GM19324 (cell line): ENCODE measurements around the gene KDF1.

ENCODE experiments used
- ATAC-seq: cut with Tn5 transposase; IDR thresholded peaks from one replicate; pipeline ENCODE4 v1.9.1; 2021; ENCODE audit warnings: mild to moderate bottlenecking, moderate library complexity; ENCODE audit not compliant: unreplicated experiment, low FRiP score

The KDF1 gene, protein sequence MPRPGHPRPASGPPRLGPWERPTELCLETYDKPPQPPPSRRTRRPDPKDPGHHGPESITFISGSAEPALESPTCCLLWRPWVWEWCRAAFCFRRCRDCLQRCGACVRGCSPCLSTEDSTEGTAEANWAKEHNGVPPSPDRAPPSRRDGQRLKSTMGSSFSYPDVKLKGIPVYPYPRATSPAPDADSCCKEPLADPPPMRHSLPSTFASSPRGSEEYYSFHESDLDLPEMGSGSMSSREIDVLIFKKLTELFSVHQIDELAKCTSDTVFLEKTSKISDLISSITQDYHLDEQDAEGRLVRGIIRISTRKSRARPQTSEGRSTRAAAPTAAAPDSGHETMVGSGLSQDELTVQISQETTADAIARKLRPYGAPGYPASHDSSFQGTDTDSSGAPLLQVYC

DNA sequence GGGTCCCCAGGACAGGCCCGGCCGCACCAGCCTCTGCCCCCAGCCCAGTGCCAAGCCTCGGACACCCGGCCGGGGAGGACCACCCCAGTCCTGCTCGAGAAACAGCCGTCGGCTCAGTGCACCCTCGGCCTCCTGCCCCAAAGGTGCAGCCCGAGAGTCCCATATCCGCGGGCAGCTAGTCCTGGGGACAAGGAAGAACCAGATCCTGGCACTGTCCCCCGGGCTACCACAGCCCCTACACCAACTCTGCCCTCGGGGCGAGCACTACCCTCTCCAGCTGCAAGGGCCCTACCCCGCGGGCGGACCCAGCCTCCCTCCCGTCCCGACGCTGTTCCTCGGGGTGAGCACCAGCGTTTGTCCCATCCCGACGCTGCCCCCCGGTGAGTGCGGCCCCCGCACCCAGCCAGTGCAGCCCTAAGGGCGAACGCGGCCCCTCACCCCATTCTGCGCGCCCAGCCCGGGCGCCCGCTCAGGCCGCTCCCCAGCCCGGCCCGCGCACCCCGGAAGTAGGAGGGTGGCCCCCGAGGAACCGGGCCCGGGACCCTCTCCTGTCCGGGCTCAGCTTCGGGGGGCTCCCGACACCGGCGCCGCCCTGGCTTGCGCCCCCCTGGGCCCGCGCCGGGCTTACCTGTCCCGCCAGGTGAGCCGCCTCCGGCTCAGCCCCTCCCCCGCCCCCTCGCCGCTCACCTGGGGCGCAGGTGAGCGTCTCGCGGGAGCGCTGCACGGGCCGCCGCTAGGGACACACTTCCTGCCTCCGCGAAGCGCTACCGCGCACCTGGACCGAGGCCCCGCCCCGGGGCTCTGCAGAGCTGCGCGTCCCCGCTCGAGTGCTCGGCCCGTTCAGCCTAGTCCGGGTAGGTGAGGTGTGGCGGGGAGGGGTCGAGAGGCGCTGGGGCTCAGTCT is at the start of gene KDF1:
Gene KDF1 (minus strand): TSS at position 747 of the 903 bp plus-strand sequence. CDS start 8,088 bp downstream, outside the sequence.
- no peak for ATAC-seq

DNA sequence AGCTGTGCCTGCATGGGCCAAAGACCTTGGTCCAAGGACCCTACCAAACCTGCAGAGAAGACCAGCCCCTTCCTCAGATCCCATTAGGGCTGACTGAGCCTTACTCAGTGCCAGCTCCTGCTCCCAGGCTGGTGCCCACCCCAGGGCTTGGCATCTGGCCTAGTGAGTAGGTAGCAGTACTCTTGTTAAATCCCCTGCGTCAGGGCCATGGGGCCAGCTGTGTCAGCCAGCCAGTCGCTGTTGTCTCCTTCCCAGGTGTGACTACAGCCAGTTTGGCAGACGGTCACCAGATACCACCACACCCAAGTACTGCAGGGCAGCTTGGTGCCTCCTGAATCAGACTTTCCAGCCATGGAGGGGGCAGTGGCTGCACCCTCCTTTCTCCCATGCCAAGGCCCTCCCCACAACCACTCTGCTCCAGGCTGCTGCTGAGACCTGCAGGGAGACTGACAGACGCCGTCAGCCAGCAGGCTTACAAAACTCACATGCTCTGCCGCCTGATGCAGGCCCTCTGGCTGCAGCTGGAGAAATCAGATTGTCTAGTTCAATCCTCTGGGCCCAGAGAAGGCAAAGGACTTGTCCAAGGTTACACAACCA is 49.4 kb upstream of the KDF1 start:
- ATAC-seq, result no peak

DNA sequence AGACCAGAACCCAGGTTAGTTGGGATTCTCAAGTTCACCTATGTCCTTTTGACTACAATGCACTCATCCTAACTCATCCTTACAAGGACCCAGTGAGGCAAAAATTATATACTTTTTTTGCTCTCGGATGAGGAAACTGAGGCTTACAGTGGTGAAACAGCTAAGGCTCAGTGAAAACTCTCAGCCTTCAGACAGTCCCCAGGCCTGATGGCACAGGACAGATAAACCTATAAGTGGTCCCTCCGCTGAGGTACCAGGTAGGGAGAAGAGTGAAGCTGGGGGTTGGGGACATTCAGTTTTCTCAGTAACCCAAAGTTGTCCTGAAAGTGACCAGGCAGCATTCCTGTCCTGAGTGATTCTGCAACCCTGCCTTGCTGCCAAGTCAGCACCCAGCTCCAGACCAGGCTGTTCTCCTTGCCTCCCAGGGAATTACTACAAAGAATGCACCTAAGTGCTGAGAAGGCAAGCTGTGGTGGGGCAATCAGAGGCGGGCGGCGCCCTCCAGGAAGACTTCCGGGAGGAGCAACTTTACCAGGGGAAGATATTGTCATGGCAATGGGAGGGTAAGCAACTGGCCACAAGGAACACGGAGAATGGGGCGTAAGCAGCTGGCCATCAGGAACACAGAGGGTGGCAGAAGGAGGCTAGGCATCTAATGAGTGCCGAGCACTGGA is 47.8 kb upstream of the KDF1 start:
- ATAC-seq, result no peak

DNA sequence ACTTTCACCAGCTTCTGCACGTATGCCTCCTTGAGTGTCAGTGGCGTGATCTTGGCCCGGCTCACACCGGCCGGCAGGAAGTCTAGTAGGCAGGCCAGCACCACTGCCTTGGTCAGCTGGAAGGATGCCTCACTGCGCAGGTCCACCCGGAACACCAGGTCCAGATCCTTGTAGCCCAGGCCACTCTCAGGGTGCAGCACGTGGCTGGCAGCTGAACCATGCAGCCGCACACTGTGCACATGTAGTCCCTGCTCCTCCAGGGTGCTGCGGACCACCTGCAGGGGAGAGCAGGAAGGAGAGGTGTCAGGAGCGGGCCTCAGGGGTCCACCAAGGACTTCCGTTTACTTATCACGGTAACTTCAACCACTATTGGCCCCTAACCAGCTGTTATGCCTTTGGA is 46.4 kb upstream of the KDF1 start:
- no peak for ATAC-seq

DNA sequence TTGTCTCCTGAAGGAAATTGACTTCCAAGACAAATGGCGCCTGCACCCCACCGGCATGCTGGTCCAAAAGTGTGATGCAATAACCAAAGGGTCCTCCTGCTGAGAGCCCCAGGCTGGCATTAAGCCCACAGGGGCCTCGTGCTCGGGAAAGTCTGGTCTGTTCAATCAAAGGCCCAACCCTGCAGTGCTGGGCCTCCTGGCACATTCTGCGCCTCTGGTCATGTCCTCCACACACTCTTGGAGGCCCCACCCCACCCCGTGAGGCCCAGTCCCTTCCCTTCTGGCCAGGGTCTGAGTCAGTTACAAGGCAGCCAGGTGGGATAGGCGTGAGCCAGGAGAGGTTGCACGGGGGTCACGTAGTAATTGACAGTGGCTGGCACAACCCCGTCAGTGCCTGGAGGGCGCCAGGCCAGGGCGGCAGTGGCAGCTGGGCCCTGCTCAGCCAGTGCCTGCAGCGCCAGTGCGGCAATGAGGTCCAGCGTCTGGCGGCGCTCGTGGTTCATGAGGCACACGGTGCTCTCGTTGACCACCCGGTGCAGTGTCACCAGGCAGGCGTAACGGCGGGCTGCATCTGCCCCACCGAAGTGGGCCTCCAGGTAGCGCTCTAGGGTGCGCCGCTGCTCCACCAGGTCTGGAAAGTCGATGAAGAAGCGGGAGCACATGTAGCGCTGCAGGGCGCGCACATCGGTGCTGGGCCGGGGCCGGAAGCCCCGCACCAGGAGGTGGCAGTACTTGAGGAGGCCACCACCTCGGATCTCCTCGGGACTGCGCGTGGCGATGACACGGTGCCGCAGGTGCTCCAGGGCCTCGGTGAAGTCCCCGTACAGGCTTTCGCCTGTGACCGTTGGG is 45.6 kb upstream of the KDF1 start:
- no peak for ATAC-seq

DNA sequence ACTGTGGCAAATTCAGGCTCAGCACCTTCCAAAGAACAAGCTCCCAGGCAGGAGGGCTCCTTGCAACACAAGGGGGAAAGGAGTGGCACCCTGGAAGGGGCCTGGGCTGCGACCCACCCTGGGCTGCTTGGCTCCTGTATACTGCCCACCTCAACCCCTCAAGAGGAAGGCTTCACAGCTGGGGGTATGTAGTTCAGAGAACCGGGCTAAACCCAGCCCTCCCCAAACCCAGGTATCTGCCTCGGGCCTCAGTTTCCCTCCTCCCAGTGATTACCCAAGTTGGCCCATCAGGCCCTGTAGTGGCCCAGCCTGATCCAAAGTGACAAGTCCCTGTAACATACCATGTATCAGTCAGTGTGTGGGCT is 44.9 kb upstream of the KDF1 start:
- no peak for ATAC-seq

DNA sequence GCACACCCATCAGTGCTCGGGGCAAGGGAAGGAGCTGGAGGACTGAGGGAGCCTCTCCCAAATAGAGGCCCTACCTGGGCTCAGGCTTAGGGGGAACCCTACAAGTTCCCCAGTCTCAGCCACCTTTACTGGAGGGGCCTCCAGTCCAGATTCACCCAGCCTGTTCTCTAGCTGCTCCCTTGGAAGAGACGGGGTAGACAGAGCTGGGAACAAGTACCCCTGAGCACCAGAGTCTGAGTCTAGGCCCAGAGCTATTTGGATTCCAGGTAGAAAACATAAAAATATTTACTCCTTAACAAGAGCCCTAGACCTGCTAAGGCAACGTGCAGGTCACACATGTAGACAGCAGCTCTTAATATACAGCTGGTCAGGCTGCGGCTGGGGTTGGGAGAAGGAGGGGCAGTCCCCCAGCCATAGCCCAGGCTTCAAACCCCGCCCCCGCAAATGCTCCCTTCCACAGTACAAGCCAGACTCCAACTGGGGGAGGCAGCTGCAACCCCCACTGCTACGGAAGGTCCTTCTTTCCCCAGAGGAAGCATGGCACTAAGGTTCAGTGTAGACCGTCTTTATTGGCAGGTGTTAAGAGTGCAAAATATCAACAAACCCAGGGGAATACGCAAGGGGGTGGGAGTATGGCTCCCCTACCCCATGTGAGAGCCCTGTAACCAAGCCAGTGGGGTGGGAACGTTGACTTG is 44.4 kb upstream of the KDF1 start:
- no peak for ATAC-seq

DNA sequence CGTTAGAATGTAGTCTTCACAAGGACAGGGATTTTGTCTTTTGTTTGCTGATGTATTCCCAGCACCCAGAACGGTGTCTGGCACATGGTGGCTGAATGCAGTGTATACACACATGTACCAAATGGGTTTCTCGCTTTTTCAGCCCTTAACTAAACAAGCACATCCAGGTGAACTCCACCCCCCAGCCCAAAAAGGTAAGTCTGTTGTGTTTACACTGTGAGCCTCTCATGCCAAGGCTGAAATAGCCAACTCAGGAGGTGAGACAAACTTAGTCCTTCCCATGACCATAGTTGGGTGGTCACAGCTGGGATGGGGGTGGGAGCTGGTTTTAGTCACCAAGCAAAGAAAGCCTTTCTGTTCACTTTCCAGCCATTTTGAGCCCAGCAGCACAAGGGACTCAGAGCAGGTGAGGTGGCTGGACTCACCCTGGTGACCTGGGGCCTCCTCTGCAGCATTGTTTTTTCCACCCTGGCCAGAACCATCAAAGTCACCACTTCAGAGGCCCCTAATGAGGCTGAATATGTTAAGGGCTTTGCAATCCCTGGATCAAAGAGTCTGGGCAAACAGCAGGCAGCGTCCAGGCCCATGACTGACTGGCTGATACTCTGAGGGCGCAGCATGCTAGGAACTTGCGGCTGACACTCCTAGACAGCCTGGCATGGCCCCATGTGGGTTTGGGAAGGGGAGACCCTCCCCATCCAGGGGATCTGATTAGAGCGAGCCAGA is 43.6 kb upstream of the KDF1 start:
- ATAC-seq, result no peak

DNA sequence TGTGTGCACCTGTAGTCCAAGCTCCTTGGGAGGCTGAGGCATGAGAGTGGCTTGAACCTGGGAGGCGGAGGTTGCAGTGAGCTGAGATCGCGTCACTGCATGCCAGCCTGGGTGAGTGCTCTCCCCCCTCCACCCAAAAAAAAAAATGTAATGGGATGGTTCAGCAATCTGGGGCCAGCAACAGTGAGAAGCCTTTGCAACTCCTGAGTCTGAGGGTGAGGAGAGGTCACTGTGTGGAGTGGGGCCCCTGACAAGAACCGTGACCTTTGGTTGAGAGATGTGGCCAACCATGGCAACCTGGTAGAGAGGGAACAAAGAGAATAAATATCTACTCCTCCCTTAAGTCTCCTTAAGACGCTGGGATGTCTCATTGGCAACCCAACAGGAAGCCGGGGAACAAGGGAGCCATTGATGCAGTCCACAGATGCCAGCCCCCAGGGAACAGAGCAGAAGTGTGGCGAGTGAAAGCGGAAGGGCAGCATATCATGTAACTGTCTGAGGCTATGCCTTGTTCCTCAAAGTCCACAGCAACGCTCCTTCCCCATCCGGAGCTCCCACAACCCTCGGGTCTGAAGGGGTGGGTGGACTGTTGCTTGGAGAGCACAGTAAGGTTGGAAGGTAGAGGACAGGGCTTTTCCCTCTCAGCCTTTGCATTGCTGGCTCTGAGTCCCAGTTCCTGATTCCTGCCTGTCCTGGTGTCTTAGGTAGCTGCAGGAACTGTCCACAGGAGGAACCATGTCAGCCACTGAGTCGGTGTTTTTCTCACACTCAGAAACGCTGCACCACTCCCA is 41.5 kb upstream of the KDF1 start:
- no peak for ATAC-seq

DNA sequence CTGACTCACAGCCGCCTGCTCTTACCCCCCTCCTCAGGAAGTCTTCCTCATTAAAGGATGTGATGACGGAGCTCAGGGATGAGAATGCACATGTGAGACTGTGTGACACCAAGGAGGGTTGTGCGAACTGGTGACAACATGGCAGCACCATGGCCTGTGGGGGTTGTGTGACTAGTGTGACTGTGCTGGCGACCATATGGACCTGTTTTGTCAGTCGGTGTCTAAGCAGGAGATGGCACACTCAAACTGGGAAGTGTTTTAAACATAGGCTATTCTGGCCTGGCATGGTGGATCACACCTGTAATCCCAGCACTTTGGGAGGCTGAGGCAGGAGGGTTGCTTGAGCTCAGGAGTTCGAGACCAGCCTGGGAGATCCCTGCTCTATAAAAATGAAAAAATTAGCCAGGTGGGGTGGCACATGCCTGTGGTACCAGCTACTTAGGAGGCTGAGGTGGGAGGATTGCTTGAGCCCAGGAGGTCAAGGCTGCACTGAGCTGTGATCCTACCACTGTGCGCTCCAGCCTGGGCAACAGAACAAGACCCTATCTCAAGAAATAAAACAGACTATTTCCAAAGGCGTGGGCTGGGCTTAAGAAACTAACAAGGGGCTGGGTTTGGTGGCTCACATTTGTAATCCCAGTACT is 40.7 kb upstream of the KDF1 start:
- ATAC-seq, result no peak

DNA sequence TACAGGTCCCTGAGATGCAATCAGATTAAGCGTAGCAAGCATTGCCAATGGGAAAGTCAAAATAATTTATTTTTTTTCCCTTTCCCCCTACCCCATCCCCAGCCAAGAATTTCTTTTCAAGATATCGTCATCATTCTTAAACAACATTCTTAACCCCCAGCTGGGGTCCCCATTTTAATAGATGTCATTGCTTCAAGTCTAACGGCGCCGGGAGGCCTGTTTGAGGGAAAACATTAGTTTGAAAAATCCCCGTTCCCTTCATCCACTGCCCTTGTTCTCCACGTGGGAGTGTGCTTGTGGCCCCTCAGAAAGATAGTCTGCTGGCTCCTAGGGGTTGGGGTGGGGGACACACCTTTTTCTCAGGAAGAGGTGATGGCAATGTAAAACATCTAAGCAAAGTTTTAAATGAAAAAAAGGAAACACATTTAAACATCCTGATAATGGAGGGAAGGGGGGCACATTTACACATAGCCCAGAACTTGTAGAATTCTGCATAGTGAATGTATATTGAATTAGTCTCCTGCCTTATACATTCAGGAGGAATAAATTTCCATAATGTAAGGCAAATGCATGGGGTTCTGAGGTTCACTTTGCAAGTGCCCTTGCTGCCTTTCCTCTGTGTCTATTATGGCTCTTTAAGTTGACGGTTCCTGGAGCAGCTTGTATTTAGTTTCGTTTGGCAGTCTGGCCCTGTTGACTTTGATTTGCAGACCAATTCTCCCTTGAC is 40.0 kb upstream of the KDF1 start:
- ATAC-seq, result no peak

DNA sequence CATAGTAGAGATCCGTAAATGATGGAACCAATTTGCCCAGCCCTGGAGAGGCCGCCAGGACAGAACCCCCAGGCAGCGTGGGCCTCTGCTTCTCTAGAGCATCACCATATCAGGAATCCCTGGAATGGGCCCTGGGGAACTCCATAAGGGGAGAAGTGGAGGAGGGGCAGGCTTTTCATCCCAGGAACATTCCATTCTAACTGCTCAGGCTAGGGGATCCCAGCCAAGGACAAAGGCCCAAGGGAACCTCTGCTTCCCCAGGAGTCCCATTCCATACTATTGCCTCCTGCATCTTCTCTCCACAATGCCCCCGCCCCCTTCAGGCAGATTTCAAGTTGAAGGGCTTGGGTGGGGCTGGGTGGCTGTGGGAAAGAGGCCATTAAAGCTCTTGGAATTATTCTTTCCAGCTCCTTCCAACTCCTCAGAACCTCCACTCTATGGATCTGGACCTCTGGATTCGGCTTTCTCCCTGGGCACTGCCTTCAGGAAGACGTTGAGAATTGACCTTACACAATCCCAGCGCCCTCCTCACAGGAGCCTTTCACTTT is 39.2 kb upstream of the KDF1 start:
- ATAC-seq, result no peak

DNA sequence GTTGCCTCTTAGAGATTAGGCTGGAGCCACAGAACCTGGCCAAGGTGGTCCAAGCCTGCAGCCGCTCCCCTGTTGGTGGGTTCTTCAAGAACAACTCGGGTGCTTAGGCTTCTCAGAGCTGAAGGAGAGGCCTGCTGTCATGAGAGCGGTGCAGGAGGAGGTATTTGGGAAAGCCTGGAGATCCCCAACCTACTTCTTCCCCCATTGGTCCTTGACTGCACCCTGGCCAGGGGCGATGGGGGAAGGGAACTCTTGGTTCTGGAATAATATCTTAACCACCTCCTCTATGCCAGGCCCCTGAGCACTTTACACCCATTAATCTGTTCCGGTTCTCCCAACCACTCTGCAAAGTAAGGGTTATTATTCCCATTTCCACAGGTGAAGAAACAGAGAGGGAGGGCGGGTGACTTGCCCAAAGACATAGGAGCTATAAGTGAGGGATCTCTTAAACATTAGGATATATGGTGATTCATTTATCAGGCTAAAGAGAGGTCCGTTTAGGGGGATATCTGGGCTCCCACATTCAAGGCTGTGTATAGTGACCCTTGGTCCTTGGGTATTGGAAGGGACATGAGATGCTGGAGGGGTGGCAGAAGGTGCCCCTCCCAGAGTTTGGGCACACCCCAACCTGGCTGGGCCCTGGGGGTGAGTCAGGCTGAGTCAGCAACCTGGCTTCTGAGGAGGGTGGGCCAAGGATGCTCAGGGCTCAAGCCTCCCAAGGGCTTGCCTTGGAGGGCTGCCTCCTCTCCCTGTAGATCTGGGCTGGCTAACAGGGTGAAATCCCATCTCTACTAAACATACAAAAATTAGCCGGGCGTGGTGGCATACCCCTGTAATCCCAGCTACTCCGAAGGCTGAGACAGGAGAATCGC is 38.4 kb upstream of the KDF1 start:
- no peak for ATAC-seq

DNA sequence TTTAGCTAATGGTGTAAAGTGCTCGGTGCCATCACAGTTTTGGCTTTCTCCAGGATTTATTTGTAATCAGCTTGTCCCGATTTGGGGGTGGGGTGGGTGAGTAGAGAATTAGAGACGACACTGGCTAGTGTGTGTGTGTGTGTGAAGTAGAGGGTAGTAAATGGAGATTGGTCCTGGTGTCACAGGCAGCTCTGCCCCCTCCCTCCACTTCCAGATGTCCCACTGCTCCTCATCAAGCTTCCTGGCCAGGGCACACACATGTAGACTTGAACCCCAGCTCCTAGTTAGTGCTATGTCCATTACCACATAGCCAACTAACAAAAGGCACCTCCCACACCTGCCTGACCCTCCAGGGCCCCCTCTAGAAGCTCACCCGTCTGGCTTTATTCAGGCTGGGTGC is 36.4 kb upstream of the KDF1 start:
- no peak for ATAC-seq

DNA sequence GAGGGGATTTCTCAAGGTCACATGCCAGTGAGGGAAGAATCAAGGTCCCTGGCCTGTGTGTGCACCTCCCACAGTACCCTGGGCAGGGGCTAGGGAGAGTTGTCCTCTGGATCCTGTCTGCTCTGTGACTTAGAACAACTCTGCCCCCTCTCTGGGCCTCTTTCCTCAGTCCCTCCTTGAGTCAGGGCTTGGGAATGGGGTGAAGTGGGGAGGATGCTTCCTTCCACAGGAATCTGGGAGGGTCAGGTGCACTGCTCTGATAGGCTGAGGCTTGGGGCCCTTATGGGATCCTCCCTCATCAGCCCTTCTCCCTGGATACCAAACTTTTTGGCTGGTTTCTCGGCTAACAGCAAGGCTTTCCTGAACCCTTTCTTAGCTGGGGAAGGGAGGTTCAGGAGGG is 35.8 kb upstream of the KDF1 start:
- no peak for ATAC-seq
